Germinal center (tissue), 1 donor: ENCODE measurements around the gene ASCC1.
"Not testable (repeated sequence)": the region's sequence is repeated elsewhere in the genome, so short reads cannot be mapped to it uniquely, and the experiment has no call there.

Source experiments
- DNase-seq: peaks from one replicate; pipeline ENCODE4 v3.0.0; 2012; ENCODE audit warnings: mixed read lengths, low spot score

Gene ASCC1

GRCh38 chr10:72124989-72125388, 91.1 kb downstream of the ASCC1 start:
- DNase-seq, result no peak

- no peak for DNase-seq
Observed at GRCh38 chr10:72124381-72124780, 91.7 kb downstream of the ASCC1 start.

DNA sequence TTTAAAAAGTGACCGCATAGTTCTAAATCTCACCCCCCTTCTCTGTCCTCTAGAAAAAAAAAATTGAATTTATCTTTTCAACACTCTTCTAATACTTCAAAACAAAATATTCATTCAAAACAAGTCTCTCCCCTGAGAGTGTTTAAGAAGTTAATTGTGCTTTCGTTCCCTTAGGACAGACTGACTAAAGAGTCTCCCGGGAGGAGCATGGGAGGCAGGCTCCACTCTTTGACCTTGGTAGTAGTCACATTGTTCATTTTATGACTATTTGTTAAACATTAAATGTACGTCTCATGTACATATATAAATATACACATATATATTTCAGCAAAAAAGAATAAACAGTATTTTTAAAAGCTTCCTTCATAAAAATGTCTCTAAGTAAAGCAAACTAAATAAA, 92.5 kb downstream of the ASCC1 start:
- no peak for DNase-seq

DNA sequence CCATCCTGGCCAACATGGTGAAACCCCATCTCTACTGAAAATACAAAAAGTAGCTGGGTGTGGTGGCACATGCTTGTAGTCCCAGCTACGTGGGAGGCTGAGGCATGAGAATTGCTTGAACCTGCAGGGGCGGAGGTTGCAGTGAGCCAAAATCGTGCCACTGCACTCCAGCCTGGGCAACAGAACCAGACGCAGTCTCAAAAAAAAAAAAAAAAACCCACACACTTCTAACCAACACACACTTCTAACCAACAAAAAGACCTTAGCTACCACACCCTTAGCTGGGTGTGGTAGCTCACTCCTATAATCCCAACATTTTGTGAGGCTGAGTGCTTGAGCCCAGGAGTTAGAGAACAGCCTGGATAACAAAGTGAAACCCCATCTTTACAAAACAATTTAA, 93.9 kb downstream of the ASCC1 start:
- no peak for DNase-seq

DNA sequence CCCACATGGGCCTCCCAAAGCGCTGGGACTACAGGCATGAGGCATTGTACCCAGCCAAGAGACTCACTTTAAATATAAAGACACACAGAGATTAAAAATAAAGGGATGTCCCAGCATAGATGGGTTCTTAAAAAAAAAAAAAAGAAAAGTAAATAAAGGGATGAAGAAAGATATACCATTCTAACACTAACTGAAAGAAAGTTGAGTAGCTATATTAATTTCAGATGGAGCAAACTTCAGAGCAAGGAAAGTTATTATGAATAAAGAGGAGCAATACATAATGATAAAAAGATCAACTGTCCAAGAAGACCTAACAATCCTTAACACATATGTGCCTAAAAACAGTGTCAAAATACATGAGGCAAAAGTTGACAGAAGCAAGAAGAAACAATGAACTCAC, 94.7 kb downstream of the ASCC1 start:
- DNase-seq, result no peak

DNA sequence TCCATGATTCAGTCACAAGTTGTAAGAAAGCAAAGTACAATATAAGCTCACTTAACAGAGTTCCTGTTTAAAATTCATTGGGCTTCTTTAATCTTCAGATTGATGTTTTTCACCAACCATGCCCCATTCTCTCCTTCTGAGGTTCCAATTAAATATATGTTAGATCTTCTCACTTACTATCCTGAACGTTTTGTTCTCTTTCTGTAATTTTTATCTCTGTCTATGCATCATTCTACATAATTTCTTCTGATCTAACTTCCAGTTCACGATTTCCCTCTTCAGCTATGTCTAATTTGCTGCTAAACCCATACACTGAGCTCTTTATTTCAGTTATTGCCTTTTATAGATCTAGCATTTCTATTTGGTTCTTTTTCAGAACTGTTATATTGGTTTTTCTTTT, 99.7 kb downstream of the ASCC1 start:
- DNase-seq, result no peak

DNA sequence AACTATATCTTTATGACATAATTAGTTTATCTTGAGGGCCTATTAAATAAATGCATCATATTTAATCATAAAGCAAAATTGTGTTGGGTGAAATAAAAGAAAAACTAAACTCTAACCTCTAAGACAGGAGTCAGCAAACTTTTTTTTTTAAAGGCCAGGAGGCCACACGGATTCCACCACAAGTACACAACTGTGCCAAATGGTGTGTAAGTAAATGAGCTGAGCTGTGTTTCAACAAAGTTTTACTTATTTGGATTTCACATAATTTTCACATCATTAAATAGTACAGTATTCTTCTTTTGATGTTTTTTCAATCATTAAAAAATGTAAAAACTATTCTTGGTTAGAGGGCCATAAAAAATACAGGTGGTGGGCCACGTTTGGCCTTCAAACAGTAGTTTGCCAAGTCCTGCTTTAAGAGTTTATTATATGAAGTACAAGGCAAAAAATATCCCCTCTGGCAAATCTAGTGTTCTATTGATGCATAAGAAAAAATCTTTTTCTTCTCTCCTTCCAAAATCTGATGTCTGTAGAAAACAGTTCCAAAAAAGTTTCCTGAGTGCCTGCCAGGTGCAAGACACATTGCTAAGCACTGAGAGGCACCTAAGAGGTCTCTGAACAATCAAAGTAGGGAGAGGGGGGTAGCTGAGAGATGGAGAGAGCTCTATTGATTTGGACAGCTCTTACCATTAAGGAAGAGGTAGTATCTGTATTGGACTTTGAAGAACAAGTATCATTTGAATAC, 101.2 kb downstream of the ASCC1 start:
- DNase-seq, result no peak

DNA sequence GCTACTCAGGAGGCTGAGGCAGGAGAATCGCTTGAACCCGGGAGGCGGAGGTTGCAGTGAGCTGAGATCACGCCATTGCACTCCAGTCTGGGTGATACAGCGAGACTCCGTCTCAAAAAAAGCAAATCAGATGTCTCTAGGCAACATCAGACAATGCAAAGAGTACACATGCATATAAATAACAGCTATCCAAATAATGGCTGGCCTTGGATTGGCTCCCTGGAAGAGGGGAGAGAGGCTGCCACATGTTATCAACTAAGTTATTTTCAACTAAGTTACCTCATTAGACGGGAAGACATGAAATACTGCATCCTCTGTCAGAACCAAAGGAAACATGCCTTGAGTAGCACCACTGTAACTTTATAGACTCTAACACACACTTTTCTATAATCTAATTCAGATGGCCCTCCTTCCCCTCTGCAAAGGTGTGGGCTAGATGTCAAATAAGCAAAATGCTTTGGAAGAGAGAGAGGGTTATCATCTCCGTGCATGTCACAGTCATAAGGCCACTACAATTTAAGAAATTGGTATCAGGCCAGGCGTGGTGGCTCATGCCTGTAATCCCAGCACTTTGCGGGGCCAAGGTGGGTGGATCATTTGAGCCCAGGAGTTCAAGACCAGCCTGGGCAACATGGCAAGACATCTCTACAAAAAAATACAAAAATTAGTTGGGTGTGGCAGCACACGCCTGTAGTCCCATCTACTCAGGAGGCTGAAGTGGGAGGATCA, 105.2 kb downstream of the ASCC1 start:
- no peak for DNase-seq

DNA sequence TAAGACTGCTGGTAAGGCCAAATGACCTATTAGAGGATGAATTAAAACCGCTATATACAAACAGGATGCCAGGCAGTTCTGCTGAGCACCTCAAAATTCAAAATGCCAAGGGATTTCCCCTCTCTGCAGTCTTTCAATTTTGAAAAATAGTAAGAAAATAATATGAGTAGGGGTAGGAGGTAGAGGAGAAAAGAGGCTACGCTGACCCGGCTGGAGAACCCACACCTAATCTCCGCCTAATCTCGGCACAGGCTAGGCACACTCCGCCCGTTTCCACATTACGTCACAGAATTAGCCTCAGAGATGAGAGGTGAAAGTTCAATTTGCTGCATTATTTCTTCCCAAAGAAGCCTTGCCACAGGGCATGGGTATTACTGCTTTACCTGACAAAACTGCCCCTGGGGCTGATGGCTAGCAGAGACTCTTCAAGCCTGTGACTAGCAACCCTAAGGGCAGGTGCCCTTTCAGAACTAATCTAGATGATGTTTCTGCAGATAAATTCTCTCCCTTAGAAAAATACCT, 106.4 kb downstream of the ASCC1 start:
- no peak for DNase-seq

DNA sequence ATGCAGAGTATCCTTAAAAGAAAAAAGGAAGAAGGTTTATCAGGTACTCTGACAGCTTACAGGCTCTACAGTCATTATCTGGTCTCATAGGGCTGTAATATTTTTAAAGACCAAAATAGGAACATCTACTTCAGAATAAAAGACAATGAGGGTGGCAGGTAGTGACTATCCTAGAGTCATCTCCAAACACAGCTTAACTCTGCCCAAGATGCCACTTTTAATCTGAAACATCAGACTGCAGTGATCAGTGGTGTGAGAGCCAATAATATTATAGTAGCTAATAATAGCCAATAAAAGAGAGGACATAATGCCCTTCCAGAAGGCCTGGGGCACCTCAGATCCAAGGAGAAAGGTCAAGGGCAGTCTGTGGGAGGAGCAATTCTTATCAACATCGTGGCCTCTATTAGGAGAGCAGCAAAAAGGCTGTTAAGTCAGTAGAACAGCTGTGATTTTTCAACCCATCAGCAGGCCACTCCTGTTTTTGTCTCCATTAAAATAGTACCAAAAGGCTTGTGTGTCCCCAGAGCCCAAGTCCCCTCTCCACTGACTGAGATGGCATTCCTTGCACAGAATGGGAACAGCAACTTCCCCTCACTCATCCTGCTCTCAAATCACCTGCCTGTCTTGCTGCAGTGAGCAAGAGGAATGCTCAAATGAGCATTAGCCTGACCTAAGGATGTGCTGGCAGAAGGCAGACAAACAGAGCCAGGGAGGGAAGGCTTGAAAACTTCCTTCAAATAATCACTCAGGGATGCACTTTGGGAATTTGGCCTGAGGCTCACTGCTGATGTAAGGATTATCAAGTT, 107.0 kb downstream of the ASCC1 start:
- DNase-seq, result no peak

DNA sequence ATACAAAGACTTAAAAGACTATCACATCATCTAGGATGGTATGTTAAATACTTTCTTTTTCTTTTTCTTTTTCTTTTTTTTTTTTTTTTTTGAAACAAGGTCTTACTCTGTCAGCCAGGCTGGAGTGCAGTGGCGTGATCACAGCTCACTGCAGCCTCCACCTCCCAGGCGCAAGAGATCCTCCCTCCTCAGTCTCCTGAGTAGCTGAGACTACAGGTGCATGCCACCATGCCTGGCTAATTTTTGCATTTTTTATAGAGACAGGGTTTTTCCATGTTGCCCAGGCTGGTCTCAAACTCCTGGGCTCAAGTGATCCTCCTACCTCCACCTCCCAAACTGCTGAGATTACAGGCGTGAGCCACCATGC, 108.1 kb downstream of the ASCC1 start:
- DNase-seq, result not testable (repeated sequence)

- no peak for DNase-seq
Observed at GRCh38 chr10:72107325-72108003, 108.6 kb downstream of the ASCC1 start.

DNA sequence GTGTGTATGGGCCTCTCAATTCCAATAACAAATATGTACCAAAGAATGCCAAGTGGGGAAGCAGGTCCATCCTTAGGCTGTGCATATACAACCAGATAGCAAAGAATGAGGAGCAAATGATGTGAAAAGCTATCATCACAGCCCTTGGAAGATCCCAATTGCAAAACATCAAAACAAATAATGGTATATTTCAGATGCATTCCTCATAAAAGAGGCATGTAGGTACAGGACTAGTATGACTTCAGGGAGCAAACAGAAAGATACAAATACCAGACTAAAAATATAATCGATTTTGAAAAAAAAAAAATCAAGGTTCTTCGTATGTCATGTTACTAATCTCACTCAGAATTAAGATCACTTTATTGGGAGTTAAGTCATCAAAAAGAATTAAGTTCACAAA, 109.2 kb downstream of the ASCC1 start:
- DNase-seq, result no peak

GRCh38 chr10:72106154-72106849, 109.8 kb downstream of the ASCC1 start:
- DNase-seq, result no peak

DNA sequence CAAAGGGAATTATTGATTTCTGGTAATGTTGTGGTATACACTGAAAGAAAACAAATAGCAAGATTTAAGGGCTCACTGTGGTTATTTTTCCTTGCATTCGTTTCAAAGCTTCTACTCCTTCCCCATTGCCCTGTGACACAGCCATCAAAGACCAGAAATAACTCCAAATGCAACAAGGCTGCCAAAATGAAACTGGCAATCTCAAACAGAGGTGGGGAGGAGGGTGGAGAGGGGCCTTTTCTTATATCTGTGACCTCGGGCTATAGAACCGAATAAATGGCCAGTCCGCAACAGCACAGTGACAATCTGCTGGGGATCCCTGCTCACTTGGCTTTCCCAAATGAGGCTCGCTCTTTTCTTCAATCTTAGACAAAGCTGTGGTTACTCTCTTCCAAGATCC, 110.4 kb downstream of the ASCC1 start:
- DNase-seq, result no peak

- no peak for DNase-seq
Observed at GRCh38 chr10:72105098-72105475, 111.0 kb downstream of the ASCC1 start.

DNA sequence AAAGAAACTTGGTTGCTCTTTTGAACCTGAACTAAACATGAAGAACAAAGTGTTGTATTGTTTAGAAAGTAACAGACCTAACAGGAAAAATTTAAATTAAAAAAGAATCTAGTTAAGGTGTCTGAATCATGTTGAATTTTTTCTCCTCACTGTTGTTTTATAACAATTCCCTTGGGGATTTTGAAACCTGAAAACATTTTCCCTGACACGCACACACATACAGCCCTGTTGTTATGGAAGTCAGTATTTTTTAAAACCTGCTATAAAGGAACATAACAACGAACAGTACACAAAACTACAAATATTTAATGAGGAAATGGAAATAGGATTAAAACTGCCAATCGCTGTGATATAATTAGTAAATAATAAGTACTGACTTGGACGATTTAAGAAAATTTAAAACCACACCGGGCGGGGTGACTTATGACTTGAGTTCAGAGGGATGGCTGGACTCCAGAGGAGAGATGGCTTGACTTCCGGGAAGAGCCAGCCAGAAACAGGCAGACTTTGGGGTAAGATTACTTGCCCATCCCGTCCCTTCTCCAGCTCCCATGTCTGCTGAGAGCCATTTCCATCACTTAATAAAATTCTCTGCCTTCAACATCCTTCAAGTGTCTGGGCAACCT, 111.5 kb downstream of the ASCC1 start:
- DNase-seq, result no peak

DNA sequence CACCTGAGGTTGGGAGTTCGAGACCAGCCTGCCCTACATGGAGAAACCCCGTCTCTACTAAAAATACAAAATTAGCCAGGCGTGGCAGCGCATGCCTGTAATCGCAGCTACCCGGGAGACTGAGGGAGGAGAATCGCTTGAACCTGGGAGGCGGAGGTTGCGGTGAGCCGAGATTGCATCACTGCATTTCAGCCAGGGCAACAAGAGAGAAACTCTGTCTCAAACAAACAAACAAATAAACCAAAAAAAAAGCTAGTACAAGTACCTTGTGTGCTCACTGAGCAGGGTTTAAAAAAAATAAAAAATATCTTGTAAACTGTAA, 116.5 kb downstream of the ASCC1 start:
- DNase-seq, result no peak

DNA sequence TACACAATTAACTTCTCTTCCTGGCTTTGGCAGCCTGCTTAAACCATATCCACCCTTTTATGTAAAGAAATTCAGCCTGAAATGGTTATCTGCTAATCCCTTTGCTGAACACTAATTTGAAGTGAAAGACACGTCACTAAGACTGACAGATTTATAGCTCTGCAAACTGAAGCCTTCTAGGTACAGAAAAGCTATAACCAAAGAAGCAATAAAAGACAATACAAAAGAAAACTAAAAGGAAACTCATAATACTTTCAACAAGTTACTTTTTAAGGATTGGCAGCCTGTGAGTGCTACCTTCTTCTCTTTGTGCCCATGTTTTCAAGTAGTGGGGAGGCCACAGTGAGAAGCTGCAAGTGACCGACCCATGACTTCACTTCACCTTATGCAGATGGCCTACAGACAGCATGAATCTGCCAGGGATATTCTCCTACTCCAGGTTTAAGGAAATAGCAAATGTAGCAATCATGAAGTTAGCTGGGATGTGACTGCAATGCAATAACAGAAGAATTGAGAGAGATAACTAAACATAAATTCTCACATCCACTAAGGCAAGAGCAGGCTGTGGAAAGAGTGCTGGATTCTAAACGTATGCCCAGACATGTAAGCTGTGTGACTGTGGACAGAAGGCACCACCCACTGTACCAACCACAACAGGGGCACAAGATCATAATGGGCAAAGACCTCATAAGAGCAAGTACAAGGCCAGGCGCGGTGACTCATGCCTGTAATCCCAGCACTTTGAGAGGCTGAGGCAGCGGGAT, 117.1 kb downstream of the ASCC1 start:
- DNase-seq, result no peak

DNA sequence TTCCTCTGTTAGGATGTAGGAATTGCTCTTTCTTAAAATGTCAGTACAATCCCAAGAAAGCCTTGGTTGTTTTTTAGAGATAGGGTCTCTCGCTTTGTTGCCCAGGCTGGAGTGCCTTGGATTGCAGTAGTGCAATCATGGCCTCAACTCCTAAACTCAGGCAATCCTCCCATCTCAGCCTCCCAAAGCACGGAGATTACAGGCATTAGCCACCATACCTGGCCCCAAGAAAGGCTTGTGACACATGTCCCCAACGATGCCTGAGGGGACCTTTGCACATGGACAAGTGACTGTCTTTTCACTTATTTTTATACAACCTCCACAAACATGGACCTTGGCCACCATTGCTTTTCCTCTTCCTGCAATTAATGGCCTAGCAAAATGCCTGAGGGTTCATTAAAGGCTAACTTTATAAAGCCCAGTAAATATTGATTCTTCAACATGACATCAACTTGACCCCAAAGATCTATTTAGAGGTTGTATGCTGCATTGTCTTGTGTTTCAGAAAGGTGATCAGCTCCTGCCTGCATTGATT, 117.7 kb downstream of the ASCC1 start:
- DNase-seq, result no peak
